SK-MEL-5 (cell line): ENCODE results near the gene GUF1. TPM values are rescaled to one million over a fixed set of nuclear protein-coding genes. Genes with fewer than 3 reads are reported as not detected.
"Not testable (repeated sequence)": the region's sequence is repeated elsewhere in the genome, so short reads cannot be mapped to it uniquely, and the experiment has no call there.

Source experiments
- DNase-seq: peaks from one replicate; pipeline ENCODE4 v3.0.0-alpha.2; 2016; ENCODE audit warnings: low read depth, low spot score
- in situ Hi-C: cut with HindIII; loops from 2 replicates; pipeline ENCODE4 v1.10.0; 2016; ENCODE audit warnings: low sequenced_read_pairs, high pct_unique_total_duplicates, low pct_unique_long_range_greater_than_20kb
- total RNA-seq: library from RNA; depleted of rRNA; stranded (reverse); fragments of >200 nt; shearing (Covaris generic); gene quantifications from 2 replicates; pipeline ENCODE4 v1.2.3, GENCODE V29; 2014

GUF1 gene
- total RNA-seq, 1 experiment from 2014 or later = 32.6 TPM

DNA sequence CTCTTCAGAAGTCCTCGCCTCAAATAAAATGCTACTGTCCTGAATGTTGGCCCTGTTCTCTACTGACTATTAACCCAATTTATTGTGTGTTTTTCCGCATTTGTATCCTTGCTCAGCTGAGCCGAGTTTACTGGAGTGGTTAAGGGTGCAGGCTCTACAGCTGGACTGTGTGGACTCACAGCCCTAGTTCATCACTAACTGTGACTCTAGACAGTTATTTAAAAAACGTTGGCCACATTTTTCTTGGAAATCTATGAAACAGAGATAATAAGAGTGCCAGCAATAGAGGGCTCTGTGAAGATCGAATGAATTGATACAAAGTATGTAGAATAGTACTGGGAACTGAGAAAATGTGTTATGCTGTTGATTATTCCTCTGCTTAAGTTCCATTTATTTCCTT is 2.9 kb upstream of the GUF1 start:
- DNase-seq = no peak
- in situ Hi-C loops = no loop called here

DNA sequence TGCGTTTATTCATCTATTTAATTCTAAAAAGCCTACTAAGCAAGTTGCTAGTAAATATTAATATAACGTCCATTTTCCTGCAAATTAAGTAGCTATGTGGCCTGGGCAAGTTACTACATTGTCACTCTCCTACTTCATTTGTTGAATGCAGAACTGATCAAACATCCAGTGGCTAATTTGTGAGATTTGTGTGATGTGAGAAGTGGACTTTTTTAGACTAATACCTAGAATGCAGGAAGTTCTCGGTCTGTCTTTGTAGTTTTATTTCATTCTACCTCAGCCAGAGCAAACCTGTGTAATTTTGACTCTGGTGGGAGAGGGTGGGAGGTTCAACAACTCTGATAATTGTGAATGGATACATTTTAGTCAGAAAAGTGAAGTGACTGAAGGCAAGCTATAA is 840 bp downstream of the GUF1 start:
- in situ Hi-C loops = no loop called here
- DNase-seq = no peak

- no peak for DNase-seq
- in situ Hi-C loops = no loop called here
Measured at GRCh38 chr4:44684648-44685047, 6.4 kb downstream of the GUF1 start.

- no peak for DNase-seq
- in situ Hi-C loops = no loop called here
Measured at GRCh38 chr4:44700427-44700826, 22.2 kb downstream of the GUF1 start.

DNA sequence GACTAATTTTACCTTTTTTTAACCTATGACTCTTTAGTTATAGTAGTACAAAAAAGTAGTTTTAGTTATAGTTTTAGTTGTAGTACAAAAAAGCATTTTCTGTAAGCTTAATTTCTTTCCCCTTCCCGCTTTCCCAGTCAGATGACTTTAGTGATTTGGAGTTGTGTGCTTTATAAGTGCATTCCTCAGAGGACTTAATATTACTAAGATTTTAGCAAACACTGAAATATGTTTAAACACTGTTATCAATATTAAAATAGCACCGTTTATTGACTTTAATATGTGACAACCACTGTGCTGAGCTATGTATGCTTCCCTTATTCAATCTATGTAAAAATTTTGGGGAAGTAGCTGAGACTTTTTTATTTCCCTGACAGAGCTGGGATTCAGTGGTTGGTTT is 22.8 kb downstream of the GUF1 start:
- in situ Hi-C loops = no loop called here
- no peak for DNase-seq

GRCh38 chr4:44704673-44705072 is 26.5 kb downstream of the GUF1 start:
- no peak for DNase-seq
- in situ Hi-C loops = no loop called here

DNA sequence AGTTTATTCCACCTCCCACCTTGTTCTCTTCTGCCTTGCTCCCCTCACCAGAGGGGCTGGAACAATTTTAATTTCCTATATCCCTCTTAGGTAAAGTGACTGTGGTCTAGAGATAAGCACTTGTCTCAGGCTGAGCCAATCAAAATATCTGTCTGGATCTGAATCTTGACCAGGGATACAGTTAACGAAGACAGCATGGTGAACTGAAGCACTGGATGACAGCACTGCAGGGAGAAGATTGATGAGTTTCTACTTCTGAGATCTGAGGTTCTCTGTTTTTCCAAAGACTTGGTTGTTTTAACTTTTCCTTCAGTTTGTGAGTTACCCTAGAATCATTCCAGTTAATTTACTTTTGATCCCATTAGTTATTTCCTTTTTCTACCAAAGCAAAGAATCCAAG is 34.9 kb downstream of the GUF1 start:
- no peak for DNase-seq

GRCh38 chr4:44716597-44716996 is 38.4 kb downstream of the GUF1 start:
- in situ Hi-C loops = no loop called here
- no peak for DNase-seq

More for the DNA sequence above, 34.9 kb downstream of the GUF1 start:
- in situ Hi-C loops = no loop called here

GRCh38 chr4:44720371-44720770 is 42.2 kb downstream of the GUF1 start:
- no peak for DNase-seq
- in situ Hi-C loops = no loop called here

DNA sequence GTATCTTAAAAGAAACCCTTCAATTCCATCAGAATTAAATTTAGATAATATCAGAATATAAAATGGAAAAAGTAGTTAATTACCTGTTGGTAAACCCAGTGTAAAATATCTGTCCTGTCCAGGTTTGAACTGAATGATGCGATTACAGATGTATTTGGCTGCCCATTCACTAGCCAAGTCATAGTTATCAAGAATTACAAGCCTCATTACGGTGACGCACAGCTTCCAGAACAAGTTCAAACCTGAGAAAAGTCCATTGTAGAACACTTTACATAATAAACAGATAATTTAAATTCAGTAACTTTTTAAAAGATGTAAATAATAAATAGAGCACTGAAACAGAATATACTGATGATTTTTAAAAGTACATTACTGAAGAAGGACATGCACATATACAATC is 43.8 kb downstream of the GUF1 start:
- no peak for DNase-seq
- in situ Hi-C loops = no loop called here

- DNase-seq = no peak
- in situ Hi-C loops = no loop called here
Measured at GRCh38 chr4:44725166-44725565, 46.9 kb downstream of the GUF1 start.

DNA sequence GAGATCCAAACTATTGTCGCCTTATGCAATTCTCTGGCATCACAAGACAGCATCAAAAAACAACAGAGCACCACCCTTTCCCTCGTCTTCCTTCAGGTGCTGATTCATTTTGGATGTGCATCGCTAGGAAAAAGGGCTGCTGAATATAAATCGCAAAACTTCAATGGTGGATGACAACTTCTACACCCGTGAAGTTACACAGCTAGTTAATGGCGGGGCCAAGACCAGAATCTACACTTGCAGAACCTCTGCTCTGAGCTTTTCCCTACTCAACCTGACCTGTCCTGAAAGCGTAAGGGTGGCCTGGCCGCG is 47.5 kb downstream of the GUF1 start:
- in situ Hi-C loops = no loop called here
- DNase-seq = no peak

DNA sequence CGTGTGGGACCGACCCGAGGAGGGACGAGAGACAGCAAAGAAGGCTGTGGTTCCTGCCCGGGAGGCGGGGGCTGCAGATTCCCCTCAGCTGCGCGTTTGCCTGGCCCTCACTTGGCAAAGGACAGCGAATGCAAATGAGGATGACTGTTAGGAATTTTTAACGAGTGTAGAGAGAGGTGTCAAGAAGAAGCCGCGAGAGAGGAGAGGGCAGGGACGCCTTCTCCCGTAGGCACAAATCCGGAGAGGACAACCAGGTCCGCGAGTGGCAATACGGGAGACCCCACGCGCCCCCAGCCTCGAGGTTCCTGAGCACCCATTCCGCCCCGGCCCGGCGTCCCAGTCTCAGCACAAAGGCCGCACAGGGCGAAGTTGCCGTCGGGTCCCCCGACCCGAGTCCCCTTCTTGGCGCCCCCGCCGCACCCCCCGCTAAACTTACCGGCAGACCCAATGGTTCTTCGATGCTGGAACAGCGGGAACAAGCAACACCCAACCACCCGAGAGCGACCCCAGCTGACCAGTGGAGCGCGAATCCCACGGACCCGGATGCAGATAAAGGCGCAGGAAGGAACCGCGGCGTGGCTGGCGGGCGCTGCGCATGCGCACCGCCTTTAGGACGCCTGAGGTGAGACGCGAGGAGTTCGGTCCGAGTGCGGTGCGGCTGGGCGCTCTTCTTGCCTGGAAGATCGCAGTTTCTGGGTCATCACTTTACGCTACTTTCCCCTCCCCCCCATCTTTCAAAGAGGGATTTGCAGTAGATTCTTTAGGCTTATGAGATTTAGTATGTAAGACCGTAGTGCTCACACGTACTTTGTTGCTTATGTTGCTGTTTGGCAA is 48.0 kb downstream of the GUF1 start, which contains the start of gene GNPDA2:
GNPDA2 (minus strand) TSS at position 519 of the 834 bp plus-strand sequence. CDS start 4,349 bp downstream, outside the sequence.
- DNase-seq = peak; percentile 89
- in situ Hi-C loops = no loop called here

DNA sequence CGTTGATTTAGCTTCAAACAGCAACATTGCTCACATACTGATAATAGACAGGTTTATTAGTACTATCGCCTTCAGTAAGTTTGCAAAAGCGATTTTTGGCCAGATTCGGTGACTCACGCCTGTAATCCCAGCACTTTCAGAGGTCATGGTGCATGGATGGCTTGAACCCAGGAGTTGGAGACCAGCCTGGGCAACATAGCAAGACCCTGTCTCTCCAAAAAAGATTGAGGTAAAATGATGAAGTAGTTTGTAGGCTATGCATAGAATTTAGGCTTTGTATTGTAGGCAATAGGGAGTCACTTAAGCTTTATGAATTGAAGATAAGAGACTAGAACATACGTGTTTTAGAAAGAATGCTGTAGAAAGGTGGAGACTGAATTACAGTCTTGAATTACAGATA is 49.3 kb downstream of the GUF1 start:
- in situ Hi-C loops = no loop called here
- DNase-seq = no peak

- in situ Hi-C loops, DNase-seq: not testable (repeated sequence)
Measured at GRCh38 chr4:44728694-44729093, 50.5 kb downstream of the GUF1 start.

DNA sequence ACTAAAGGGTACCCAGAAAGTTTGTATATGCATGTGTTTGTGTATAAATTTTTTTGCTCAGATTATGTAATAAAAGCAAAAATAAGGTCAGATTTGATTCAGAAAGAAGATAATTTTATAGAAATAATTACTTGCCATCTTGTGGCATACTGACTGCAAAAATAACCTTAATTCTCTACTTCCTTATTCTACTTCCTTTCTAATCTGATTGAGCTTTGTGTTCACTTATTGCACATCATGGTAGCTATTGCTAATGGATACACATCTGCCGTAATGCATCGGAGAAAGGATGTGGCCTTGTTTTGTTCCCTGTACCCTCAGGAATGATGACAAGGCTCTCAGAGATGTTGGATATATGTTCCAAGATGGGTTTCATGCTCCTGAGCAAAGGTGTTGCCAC is 58.7 kb downstream of the GUF1 start:
- no peak for DNase-seq
- in situ Hi-C loops = no loop called here

- DNase-seq = no peak
- in situ Hi-C loops = no loop called here
Measured at GRCh38 chr4:44738615-44739014, 60.4 kb downstream of the GUF1 start.

GRCh38 chr4:44740201-44740600 is 62.0 kb downstream of the GUF1 start:
- DNase-seq = no peak
- in situ Hi-C loops = no loop called here
